Left forelimb (tissue), 1 donor: ENCODE data around the gene OGFR.

Experiments
- DNase-seq: peaks from one replicate; pipeline ENCODE4 v3.0.0-alpha.2; 2018; ENCODE audit warnings: low spot score

The OGFR gene

DNA sequence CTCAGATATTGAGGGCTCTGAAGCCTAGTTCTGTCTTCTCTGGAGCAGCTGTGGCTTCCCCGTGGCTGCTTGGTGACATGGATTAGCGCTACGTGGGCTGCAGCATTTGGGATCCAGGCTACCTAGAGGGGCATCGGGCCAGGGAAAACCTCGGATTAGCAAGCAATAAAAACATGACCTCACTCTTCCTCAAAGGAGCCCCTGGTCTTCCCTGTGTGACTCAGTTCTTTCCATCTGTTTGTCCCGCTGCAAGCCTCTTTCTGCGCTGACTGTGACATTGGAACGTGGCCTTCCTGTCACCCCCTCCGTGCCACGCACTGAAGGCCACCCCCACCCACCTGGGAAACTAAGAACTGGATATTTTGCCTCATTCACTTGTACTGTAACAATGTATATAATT lies 4.8 kb upstream of the OGFR start:
- no peak for DNase-seq

DNA sequence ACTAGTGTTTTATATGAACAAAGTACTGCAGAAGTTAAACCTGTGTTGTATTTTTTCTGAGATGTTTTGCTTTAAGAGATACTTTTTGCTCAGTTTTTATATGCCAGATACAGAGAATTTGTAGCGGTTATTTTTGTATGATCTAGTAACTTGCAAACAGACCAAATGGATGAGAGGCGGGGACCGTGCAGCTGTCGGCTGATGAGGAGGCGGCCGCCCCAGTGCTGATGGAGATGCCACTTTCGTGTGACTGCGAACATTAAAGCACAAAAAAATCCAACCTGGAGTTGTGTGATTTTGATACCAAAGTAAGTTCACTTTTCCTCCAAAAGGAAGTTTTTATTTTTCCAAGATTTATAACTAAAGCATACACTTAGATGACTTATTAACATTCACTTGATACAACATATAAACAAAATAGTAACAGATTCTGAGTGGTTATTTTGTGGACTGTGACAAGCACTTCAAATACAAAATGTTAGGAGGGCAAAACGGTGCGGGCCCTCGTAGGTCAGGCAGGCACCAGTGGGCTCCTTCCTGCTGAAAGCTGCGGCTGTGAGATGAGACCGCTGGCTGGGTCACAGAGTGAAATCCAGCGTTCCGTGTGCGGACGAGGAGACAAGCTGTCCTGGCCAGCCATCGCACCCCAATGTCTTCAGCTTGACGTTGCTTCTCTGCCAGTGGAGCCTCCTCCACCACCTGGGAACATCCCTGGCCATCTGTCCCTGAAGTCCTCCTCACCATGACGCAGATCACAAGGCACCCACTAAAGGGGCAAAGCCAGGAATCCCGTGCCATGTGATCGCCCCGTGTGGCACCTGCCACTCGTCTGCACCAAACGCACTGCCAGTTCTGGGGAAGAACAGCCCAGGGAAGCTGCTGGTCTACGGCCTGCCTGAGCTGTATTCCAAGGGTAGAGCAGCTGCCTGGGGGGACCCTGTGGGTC lies 4.0 kb upstream of the OGFR start:
- no peak for DNase-seq

DNA sequence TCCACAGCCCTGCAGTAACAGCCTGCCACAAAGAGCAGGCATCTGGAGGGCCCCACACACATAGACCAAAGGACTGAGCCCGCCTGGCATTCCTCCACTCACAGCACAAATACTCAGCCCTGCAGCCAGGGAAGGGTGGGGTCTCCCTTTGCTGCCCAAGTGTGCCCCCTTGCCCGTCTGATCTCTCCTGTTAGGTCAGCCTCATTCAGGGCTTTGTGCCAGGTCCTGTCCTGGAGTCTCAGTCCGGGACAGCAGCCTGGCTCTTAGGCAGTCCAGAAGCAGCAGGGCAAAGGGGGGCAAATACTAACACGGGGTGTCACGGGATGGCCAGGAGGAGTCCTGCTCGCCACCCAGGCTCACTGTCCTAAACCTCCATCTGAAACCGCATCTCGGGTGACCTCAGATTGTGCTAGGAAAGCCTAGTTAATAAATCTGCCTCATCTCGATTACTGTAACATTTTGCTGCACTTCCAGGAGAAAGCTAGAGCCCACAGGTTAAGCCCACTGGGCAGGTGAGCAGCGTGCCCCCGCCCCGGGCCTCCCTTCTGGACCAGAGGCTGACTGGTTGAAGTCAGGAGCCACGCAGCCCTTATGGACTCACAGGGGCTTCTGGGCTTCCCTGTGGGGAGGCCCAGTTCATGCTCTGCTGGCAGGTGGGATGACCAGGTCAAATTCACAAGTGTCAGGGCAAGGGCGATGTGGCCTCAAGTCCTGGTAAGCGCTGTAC lies 3.2 kb upstream of the OGFR start:
- DNase-seq, result no peak

DNA sequence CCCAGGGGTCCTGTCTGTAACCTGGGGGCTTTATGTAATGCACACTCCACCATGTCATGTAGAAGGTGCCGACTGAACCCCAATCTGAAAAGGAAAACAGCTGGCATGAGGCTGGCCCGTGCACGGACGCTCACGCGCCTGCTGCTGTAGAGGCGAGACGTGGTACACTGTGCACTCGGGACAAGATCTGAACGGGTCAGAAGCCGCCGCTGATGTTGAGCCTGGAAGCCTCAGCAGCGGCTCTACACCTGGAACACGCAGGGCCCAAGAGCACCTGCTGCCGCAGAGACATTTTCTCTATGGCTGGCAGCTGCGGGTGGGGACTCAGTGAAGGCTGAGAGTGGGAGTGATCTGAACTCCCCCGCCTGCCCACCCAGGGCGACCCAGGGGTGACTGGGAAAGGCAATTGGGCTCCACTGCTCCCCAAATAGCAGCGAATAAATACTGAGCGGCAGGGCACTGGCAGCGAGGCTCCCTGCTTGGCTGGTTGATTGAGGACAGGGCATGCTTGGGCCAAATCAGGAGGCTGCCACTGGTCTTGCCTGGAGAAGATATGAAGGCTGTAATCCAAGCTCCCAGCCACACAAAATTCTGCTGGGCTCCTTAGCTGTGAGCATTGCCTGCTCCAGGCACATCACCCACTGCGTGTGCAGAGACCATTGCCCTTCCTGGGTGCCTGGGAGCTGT lies 2.5 kb upstream of the OGFR start:
- no peak for DNase-seq

DNA sequence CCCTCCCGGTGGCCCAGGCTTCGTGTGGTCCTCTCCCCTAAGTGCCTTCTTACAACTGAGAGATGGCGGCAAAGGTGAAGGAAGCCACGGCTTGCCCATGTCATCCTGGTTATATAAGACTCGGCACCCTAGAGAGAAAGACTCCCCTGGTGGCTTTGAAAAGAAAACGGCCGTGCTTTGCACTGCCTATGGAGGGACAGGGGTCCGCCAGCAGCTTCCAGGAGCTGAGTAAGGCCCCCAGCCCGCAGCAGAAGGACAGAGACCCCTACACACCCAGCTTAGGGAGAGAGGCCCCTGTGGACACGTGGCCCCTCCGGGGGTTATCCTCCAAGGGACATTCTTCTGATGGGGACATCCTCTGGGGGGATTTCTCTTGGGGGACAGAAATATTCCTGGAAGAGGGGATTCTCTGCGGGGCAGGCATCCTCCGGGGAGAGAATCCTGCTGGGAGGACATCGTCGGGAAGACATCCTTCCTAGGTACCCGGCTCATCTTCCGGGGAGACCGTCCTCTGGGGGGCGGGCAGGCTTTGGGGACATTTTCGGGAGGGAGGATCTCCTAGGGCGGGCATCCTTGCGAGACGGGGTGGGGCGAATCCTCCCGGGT lies 511 bp upstream of the OGFR start:
- DNase-seq, result no peak

DNA sequence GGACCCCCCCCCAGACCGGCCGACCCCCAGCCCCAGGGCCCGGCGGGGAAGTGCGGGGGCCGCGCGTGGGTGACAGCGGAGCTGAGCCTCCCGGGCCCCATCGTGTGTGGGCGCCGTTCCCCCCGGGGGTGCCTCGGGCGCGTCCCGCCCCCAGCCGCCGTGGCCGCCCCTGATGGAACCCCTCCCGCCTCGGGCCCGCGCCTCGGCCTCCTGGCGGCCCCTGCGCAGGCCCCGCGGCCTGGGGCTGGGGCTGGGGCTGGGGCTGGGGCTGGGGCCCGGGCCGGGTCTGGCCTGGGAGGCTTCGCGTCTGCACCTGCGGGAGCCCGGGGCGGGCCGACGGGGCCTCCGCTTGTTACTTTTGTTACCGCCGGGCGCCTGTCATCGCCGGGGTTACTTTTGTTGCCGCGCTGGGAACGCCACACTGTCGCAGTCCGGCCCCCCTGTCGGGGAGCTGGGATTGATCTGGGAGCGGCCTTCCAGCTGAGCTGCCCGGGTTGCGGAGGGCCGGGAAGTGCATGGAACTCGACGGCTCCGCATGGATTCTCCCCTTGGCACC lies 598 bp downstream of the OGFR start:
- no peak for DNase-seq

DNA sequence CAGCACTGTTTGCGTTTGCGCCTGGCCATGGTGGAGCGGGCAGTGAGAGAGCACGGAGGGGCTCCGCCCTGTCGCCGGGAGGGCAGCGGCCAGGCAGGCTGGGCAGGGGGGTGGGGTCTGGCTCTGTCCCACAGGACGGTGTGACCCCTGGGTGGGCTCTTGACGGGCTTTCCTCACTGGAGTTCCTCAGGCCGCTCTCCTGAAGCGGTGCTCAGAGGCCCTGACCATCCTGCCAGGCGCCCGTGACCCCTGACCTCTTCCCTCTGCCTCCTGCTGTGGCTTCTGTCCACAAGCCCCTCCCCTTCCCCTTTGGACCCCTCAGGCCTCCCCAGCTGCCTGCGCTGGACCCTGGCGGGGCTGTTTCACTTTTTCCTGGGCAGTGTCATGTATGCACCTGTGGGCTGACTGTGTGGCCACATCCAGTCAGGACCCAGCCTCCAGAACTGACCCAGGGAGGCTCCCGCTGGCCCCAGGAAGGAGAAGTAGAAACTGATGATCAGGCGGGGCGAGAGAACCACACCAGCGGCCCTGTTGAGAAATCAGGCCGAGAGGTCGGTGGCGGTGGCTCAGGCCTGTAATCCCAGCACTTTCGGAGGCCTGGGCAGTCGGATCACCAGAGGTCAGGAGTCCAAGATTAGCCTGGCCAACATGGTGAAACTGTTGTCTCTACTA lies 1.2 kb downstream of the OGFR start:
- no peak for DNase-seq

DNA sequence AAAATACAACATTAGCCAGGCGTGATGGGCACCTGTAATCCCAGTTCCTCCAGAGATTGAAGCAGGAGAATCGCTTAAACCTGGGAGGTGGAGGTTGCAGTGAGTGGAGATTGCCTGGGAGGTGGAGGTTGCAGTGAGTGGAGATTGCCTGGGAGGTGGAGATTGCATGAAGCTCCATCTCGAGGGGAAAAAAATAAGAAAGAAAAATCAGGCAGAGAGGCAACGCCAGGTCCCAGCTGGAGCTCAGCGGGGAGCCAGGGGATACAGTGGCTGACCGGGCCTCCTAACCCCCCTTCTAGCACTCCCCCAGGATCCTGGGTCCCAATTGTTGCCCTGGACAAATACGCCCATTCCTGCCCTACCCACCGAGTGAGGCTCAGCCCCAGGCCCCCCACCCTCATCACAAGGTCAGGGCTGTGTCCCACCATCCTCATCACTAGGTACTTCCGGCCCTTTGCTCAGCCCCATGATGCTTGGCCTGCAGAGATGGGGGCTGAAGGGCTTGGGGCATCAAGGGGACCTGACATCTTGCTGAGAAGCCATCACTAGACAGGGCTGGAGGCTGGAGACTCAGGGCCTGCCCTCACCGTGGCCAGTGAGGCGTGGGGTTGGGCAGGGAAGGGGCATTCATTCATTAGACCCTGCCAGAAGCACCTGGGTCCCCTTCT lies 1.9 kb downstream of the OGFR start:
- DNase-seq, result no peak

DNA sequence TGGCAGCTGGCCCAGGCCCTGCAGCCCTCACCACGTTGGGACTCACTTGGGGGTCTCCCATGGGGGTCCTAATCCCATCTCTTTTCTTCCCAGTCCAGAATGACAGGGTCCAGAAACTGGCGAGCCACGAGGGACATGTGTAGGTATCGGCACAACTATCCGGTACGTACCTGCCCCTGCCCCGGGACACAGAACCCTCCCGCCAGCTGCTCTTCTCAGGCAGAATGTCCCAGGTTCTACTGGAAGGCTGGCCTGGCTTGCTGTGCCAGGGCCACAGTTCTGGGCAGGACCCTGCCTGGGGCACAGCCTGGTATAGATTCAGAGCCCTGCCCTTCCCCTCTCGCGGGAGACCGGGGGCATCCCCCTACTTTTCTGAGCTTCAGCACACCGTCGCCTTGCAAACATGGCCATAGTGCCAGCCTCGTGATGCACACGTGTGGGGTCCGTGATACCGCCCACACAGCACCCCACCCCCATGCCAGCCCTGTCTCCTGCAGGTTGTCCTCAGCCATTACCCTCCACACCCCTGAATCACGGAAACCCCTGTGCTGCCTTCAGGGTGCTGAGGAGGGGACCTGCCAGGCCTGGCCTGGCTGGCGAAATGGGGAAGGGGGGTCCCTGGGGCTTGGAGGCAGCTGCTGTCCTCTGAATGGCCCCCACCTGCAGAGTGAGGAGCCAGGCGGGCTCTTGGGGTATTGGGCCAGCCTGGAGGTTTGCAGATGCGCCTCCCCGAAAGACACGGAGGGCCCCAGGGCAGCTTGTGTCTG lies 3.0 kb downstream of the OGFR start:
- DNase-seq, result no peak

DNA sequence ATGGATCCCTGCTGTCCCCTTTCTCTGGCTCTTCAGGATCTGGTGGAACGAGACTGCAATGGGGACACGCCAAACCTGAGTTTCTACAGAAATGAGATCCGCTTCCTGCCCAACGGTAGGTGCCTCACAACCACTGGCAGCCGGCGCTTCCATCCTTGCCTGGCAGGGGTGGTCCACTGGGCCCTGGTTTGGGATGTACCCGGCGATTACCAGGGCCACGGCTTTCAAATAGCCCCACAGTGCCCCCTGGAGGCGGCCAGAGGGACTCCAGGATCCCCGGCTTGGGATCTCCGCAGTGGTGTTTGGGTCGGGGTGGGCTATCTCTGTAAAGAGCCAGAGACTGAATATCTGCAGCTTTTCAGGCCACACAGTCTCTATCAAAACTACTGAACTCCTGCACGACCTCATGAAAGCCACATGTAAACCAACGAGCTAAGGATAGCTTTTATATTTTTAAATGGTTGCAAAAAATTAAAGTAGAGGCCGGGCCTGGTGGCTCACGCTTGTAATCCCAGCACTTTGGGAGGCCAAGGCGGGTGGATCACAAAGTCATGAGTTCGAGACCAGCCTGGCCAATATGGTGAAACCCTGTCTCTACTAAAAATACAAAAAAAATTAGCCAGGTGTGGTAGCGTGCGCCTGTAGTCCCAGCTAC lies 3.7 kb downstream of the OGFR start:
- no peak for DNase-seq

DNA sequence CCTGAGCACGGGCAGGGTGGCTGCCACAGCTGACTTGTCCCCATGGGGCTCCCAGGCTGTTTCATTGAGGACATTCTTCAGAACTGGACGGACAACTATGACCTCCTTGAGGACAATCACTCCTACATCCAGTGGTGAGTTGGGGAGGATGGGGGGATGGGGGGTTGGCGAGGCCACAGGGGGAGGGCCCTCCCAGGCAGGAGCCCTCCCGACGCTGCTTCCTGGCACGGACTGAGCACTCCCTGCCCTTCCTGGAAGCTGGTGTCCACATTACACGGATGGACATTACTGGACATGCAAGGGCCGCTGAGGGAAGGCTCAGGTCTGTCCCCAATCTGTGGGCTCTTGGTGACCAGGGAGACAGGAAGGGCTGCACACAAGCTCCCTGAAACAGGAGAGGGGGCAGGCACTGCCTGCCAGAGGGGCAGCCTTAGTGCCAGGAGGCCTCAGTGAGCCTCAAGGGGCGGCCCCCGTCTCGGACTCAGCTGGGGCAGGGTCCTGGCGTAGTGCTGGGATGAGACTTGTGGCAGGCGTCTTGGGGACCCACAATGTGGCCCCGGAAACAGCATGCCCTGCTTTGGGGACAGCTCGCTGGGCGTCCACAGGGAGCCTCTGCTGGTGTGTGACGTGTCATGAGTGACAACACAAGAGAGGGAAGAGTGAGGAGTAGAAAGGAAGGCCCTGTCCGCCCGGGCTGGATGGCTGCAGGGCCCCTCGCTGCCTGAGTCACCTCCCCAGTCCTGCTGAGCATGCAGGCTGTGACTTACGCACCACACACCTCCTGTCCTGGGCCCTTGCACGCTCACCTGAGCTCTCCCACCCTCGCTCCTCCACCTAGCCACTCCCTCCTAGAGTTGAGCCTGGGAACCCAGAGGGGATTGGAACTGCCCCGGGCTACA lies 5.1 kb downstream of the OGFR start:
- no peak for DNase-seq

DNA sequence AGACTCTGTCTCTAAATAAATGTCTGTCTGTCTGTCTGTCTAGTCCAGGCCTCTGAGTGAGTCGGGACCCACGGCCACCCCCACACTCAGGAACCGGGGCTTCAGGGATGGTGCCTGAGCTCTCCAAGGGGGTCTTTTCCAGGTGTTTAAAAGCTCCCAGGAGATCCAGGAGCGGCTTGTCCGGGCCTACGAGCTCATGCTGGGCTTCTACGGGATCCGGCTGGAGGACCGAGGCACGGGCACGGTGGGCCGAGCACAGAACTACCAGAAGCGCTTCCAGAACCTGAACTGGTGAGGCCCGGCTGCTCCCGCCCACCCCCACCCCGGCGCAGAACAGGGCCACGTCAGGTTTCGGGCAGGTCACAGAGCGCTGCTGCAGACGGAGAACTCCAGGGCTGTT lies 6.7 kb downstream of the OGFR start:
- DNase-seq, result no peak

DNA sequence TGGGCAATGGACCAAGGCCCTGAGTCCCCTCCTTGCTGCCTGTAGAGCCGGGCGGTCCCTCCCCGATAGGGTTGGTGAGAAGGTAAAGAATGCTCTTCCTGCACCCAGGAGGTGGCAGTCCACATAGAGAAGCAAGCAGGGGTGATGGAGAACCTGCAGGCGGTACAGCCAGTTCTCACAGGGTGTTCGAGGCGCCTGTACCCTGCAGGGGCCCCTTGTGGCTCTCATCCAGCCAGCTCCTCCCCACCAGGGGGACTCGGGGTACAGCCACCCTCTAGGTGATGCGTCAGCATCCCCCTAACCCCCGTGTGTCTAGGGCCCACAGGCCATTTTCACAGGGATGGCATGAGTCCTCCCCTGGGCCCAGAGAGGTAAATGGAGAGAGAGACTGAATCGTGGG lies 7.1 kb downstream of the OGFR start:
- DNase-seq, result no peak

DNA sequence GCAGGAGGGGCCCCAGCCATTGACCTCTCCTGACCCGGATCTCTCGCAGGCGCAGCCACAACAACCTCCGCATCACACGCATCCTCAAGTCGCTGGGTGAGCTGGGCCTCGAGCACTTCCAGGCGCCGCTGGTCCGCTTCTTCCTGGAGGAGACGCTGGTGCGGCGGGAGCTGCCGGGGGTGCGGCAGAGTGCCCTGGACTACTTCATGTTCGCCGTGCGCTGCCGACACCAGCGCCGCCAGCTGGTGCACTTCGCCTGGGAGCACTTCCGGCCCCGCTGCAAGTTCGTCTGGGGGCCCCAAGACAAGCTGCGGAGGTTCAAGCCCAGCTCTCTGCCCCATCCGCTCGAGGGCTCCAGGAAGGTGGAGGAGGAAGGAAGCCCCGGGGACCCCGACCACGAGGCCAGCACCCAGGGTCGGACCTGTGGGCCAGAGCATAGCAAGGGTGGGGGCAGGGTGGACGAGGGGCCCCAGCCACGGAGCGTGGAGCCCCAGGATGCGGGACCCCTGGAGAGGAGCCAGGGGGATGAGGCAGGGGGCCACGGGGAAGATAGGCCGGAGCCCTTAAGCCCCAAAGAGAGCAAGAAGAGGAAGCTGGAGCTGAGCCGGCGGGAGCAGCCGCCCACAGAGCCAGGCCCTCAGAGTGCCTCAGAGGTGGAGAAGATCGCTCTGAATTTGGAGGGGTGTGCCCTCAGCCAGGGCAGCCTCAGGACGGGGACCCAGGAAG lies 7.7 kb downstream of the OGFR start:
- DNase-seq, result no peak

DNA sequence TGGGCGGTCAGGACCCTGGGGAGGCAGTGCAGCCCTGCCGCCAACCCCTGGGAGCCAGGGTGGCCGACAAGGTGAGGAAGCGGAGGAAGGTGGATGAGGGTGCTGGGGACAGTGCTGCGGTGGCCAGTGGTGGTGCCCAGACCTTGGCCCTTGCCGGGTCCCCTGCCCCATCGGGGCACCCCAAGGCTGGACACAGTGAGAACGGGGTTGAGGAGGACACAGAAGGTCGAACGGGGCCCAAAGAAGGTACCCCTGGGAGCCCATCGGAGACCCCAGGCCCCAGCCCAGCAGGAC lies 8.2 kb downstream of the OGFR start:
- DNase-seq, result no peak

DNA sequence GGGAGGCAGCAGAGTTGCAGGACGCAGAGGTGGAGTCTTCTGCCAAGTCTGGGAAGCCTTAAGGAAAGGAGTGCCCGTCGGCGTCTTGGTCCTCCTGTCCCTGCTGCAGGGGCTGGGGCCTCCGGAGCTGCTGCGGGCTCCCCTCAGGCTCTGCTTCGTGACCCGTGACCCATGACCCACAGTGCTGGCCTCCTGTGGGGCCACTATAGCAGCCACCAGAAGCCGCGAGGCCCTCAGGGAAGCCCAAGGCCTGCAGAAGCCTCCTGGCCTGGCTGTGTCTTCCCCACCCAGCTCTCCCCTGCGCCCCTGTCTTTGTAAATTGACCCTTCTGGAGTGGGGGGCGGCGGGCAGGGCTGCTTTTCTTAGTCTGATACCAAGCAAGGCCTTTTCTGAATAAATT lies 9.0 kb downstream of the OGFR start:
- DNase-seq, result no peak

DNA sequence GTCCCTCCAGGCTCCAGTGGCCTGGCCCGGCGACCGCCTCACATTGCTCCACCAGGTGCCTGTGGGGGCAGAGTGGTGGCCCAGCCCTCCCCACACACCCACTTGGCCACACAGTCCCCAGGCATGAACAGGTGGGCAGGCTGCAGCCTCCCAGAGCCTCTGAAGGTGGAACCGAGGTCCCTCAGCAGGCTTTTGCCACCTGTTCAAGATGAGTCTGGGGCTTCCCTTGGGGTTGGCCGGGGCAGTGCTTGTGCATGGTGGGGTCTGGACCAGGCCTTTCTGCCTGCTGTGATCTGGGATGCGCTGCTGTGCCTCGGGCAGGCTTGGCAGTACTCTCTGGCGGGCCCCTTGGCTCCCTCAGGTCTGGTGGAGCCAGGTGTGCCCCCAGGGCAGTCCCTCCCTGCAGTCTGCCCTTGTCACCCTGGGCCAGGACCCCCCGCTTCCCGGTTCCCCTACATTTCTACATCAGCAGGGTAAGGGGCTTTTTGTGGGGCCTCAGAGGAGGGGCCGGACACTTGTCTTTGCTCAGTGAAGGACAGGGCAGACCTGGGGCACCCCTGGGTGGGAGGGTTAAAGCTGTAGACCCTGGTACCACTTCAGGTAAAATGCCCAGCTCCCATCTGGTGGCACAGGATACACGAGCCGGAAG lies 9.5 kb downstream of the OGFR start:
- no peak for DNase-seq

DNA sequence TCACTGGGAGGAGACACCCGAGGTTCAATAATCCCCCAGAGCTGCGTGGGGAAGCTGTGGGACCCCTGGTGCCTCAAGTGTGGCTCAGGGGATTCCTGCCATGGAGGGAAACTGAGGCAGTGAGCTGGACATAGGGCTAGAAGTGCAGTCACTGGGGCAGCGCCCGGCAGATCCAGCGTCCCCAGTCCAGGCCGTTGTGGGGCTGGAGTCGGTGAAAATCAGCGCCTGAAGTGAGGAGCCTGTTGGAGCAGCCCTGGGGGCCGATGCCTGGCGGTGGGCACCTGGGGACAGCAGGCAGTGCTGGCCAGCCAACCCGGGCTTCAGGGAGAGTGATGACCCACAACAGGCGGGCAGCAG lies 10.1 kb downstream of the OGFR start:
- no peak for DNase-seq
